Mesodermal cell (in vitro differentiated cells): Measurements from ENCODE around the gene STAC2.

Experiments
- H3K27ac ChIP-seq: 2 replicates; pipeline ENCODE4 v1.7.0; 2013; ENCODE audit warnings: mild to moderate bottlenecking, low read depth, low read length, moderate library complexity; ENCODE audit not compliant: severe bottlenecking
- H3K36me3 ChIP-seq: 2 replicates; pipeline ENCODE4 v1.7.1; 2013; ENCODE audit warnings: mild to moderate bottlenecking, low read length, moderate library complexity; ENCODE audit not compliant: control insufficient read depth, insufficient read depth
- H3K4me1 ChIP-seq: one replicate; pipeline ENCODE4 v1.7.1; 2013; ENCODE audit warnings: mild to moderate bottlenecking, low read length; ENCODE audit not compliant: insufficient read depth, control insufficient read depth, poor library complexity, severe bottlenecking
- H3K4me3 ChIP-seq: 2 replicates; pipeline ENCODE4 v1.7.0; 2013; ENCODE audit warnings: low read length, control low read depth, mild to moderate bottlenecking; ENCODE audit not compliant: insufficient read depth, poor library complexity, severe bottlenecking; ENCODE audit errors: extremely low read depth
- H3K9me3 ChIP-seq: 2 replicates; pipeline ENCODE4 v1.7.1; 2013; ENCODE audit warnings: mild to moderate bottlenecking, low read length, moderate library complexity; ENCODE audit not compliant: control insufficient read depth
- WGBS, 2 experiments: methylation state at CpG; one replicate each; pipeline ENCODE4 v1.1.5; 2013; ENCODE audit warnings: missing lambda C conversion rate in 2 of 2; ENCODE audit not compliant: insufficient coverage in 2 of 2; 5-methylcytosine and 5-hydroxymethylcytosine counted together

The STAC2 gene

DNA sequence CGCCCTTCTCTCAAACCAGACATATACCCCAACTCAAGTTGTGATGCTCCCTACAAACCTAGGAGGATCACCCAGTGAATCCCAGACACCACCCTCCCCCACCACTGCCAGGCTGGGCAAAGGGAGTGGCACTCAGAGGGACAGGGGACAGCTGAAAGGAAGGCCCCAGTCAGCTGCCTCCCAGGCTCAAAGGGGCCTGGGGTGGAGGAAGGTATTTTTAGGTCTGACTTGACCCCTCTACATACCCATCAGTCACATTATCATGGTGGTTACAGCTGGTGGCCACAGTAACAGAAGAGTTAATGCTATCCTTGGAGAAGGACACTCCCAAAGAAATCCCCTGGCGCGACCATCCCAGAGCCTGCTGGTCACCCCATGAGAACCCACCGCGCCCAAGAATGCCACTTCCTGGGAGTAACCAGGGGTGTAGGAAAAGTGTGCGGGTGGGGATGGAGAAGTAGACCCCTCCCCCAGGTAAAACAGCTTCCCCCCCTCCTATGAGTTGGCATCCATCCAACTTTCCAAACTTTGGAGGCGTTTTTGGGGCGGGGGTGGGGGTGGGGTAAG, 29.4 kb downstream of the STAC2 start:
- no peaks in the 10 kb centered on the region for H3K9me3 ChIP-seq
- peak overlapping the region; percentile 72 for H3K4me3 ChIP-seq
- H3K27ac ChIP-seq, result no peak overlapping the region
- H3K36me3 ChIP-seq, result peaks cover 27% of the 10 kb centered on the region
- WGBS, 2 experiments, result 40% methylated on average over 2 of the region's 8 CpGs; no CpG with 5 or more reads in 1 of the 2 experiments
- peaks cover 19% of the 10 kb centered on the region for H3K4me1 ChIP-seq

DNA sequence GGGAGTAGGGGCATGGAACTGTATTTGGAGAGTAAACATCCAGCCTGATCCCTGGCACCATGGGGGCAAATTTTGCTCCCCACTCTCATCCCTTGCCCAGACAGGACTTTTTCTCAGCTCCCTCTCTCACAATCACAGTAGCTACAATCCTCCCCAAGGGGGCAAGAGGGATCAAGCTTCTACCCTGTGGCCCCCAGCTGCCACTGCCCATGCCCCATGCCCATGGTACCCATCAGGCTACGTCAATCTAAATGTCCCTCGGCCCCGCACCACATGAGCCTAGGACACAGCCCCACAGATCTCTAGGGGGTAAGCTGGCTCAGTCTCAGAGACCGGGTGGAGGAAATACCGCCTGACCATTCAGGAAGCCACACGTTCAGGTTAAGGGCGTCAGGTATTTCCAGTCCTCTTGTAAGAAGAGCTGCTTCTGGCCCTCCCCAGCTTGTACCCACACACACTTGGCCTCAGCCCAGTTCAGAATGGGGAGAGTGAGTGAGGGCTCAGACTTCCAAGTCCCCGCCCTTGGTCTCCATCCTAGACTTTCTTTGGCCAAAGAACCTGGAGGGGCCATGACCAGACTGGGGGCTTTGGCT, 30.1 kb downstream of the STAC2 start:
- Histone ChIP-seq H3K4me1 (peaks cover 19% of the 10 kb centered on the region), H3K27ac (no peak overlapping the region), H3K4me3 (peak overlapping the region; percentile 72), H3K36me3 (peaks cover 28% of the 10 kb centered on the region), H3K9me3 (no peaks in the 10 kb centered on the region)
- 83 to 86% methylated on average over 5 to 7 of the region's 8 CpGs for WGBS, 2 experiments

DNA sequence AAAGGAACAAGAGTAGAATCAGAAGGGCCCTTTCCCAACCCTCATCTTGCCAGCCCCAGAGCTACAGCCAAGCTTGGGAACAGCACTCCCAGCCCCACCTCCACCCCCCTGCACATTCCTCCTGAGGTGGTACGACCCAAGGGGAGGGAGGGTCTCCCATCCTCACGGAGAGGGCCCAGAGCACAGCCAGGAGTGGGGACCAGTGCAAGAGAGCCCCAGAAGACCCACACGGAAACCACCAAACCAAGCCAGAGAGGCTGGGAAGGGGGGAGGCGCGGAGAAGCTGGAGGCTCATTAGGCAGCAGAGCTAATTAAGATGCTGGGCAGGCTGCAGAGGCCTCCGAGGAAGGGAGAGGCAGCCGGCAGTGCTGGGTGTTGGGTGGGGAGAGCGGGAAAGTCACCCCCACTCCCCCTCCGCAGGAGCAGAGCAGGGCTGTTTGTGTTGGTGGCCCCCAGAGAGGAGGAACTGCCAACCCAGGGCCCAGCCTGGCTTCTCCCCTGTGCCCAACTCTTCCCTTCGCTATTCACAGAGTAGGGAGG, 30.7 kb downstream of the STAC2 start:
- Histone ChIP-seq H3K36me3 (peaks cover 34% of the 10 kb centered on the region), H3K9me3 (no peaks in the 10 kb centered on the region), H3K4me1 (peaks cover 19% of the 10 kb centered on the region), H3K27ac (peak overlapping the region; percentile 20), H3K4me3 (peak overlapping the region; percentile 18)
- 37 to 67% methylated on average over 2 to 6 of the region's 10 CpGs for WGBS, 2 experiments

DNA sequence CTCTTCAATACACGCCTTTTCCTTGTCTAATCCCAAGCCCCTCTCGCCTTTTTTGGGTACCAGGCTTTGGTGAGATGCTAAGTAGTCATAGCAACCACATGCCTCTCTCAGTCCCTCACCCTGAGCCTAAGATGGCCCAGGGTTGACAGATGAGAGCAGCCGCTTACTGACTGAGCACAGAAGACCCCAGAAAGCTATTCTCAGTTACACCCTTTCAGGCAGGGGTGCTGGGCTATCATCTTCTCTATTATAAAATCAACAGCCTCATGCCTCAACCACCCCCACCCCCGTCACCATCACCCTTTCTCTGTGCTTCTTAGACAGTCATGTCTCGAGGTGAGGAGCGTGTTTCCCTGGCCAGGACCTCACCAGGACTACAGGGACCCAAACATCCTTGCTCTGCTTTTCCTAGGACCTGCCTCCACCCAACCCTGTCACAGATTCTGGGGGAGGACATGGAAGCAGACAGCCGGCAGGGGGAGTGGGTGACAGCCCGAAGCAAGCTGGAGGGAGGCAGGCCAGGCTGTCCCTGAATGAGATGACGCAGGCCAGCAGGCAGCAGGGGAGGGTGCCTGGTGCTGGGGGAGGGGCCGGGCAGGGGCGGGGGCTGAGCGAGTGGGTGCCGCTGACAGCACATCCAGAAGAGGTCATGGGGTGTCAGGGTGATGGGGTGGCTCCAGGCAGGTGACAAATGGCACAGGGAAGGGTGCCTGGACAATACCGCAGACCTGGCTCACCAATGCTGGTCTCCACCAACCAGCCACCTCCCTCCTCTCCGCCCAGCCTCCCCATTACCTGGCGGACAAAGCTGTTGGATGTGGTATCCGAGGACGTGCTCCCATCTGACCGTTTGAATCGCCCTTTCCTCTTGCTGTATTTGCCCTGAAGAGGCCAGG, 31.4 kb downstream of the STAC2 start:
- H3K4me1 ChIP-seq, result peaks cover 19% of the 10 kb centered on the region
- H3K9me3 ChIP-seq, result no peaks in the 10 kb centered on the region
- peak overlapping the region; percentile 20 for H3K27ac ChIP-seq
- H3K36me3 ChIP-seq, result peaks cover 36% of the 10 kb centered on the region
- WGBS, 2 experiments, result 42% methylated on average over 11 to 13 of the region's 20 CpGs
- H3K4me3 ChIP-seq, result peak overlapping the region; percentile 18

DNA sequence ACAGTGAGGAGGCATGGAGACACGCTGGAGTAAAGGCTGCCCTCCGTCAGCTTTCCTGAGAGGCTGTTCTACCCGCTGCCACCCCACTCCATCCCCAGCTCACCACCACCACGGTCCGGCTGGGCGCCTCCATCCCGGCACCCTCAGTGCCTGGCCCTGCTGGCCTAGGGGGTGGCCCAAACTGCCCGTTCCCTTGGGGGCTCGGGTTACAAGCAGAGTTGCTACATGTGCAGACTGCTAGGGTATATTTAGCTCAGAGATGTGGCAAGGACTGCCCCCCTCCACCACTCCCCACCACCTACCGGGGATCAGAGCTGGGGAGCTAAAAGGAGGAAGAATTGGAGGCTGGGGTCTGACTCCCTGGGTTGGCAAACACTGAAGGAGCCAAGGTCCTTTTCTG, 32.4 kb downstream of the STAC2 start:
- Histone ChIP-seq H3K4me3 (no peak overlapping the region), H3K4me1 (peaks cover 19% of the 10 kb centered on the region), H3K36me3 (peaks cover 46% of the 10 kb centered on the region), H3K9me3 (no peaks in the 10 kb centered on the region), H3K27ac (no peak overlapping the region)
- WGBS, 2 experiments, result 78 to 95% methylated on average over 3 to 6 of the region's 10 CpGs

DNA sequence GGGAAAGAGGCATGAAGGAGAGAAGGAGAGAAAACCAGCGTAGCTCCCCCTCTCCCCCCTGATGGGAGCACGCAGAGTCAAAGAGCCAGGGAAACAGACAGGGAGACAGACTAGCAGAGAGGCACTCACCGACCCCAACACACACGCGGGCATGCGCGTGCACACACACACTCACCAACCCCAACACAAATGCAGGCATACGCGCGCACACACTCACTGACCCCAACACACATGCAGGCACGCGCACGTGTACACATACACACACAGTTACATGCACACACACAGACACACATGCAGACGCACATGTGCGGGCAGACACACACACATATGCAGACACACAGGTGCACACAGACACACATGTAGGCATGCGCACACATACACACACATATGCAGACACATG, 32.8 kb downstream of the STAC2 start:
- H3K36me3 ChIP-seq, result peaks cover 46% of the 10 kb centered on the region
- peaks cover 19% of the 10 kb centered on the region for H3K4me1 ChIP-seq
- no peak overlapping the region for H3K4me3 ChIP-seq
- no peaks in the 10 kb centered on the region for H3K9me3 ChIP-seq
- WGBS, 2 experiments, result 92 to 99% methylated on average over 11 to 16 of the region's 16 CpGs
- no peak overlapping the region for H3K27ac ChIP-seq

DNA sequence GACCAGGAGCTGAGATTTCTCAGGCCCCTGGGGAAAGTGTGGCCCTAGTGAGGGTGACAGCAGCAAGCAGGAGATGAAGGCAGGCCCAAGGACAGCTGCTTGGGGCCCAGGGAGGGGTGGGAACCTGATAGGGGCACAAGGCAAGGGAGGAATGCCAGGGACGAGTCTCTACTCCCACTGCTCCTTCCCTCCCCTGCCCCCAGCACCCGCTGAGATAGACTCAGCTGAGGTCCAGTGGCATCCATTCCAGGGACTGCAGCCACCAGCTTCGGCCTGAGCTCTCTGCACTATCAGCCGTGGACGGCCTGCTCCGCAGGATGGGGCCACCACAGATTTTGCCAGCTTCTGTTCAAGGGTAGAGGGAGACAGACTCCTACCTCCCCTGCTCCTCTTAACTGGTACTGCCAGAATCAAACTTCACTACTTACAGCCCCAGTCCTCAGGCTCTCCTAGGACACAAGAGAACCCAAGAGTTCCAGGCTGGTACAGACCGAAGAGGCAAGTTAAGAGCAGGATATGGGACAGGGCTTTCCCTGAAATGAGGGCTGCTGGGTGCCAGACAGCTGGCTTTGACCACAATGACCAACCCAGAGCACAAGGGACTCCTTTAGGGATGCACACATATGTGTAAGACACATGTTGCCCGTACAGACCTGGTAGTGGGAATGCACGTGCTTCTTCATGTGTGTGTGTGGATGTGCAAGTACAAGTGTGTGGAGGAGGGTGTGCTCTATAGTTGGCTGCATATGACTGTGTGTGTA, 33.8 kb downstream of the STAC2 start:
- Histone ChIP-seq H3K4me3 (no peak overlapping the region), H3K36me3 (peaks cover 52% of the 10 kb centered on the region), H3K27ac (no peak overlapping the region), H3K9me3 (no peaks in the 10 kb centered on the region), H3K4me1 (peaks cover 19% of the 10 kb centered on the region)
- WGBS, 2 experiments, result 91 to 99% methylated on average over 7 of the region's 9 CpGs

DNA sequence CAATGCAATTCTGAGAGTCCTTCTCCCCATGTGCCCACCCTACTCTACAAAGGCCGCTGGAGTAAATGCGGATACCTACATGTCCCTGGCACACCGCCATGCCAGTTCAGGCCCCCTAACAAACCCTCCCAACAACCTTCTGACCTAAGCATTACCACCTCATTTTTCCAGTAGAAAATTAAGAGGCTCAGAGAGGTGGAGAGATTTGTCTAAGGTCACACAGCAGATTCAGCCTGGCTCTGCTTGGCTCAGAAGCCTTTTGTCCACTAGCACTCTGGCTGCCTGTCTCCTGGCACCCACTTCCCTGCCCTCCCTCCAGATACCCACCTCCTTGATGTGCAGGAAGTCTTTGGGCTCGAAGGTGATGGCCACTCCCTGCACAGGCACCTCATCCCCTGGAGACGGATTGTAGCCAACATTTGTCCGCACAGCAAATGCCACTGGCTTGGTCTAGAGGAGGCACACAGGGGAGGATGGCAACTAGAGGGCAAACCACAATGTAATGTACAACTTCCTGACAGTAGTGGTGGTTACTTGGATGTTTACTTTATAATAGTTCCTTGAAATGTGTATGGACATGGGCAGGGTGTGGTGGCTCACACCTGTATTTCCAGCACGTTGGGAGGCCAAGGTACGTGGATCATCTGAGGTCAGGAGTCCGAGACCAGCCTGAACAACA, 38.5 kb downstream of the STAC2 start:
- Histone ChIP-seq H3K4me3 (no peak overlapping the region), H3K4me1 (no peaks in the 10 kb centered on the region), H3K9me3 (no peaks in the 10 kb centered on the region), H3K36me3 (peaks cover 76% of the 10 kb centered on the region), H3K27ac (no peak overlapping the region)
- WGBS, 2 experiments, result 89 to 92% methylated on average over 7 to 8 of the region's 9 CpGs

DNA sequence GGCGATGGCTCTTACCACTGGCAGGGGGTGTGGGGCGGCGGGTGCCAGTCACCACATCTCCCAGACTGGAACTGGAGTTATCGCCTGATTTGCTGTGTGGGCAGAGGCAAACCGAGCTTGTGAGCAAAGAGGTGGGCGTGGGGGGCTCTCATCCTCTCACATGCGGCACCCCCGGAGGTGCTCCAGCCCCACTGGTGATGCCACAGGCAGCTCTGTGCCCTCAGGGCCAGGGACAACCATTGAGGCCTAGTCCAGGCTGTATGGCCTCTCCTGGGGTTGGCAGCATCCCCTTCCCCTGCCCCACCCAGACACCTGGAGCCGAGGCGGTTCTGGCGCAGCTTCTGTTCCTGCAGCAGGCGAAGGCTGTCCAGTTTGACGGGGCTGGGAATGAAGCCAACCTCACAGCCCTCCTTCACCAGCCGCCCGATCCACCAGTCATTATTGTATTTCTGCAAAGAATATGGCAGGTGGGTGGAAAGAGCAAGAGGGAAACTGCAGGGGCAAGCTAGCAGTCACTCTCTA, 39.2 kb downstream of the STAC2 start:
- 95 to 96% methylated on average over 11 to 12 of the region's 15 CpGs for WGBS, 2 experiments
- Histone ChIP-seq H3K4me3 (no peak overlapping the region), H3K36me3 (peaks cover 79% of the 10 kb centered on the region), H3K4me1 (no peaks in the 10 kb centered on the region), H3K27ac (no peak overlapping the region), H3K9me3 (no peaks in the 10 kb centered on the region)

DNA sequence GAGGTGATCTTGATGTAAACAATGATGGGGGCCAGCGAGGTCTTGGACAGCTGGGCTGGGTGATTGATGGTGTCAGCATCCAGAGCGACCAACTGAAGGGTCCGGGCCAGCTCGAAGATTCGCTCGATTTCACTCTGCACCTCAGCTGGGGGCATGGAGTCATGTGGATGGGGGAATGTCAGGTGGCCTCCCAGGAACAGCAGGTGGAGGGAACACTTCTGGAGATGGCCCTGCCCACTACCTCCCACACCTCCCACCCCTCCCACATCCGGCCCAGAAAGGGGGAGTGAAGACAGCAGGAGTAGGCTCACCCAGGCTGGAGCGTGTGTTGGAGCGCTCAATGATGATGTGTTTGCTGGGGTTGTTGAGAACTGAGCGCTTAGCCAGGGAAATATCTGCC, 42.0 kb downstream of the STAC2 start:
- peaks cover 77% of the 10 kb centered on the region for H3K36me3 ChIP-seq
- H3K4me1 ChIP-seq, result no peaks in the 10 kb centered on the region
- WGBS, 2 experiments, result 60 to 94% methylated on average over 1 to 9 of the region's 10 CpGs
- no peak overlapping the region for H3K27ac ChIP-seq
- no peak overlapping the region for H3K4me3 ChIP-seq
- no peaks in the 10 kb centered on the region for H3K9me3 ChIP-seq
